ENCODE measurements around the gene CDH16.

Gene CDH16

GRCh38 chr16:66895689-66895979 is 23.1 kb downstream of the CDH16 start:
- DNase-seq = no peak

GRCh38 chr16:66894948-66895688 is 23.6 kb downstream of the CDH16 start:
- DNase-seq = peak; percentile 14 to 37

GRCh38 chr16:66894055-66894454 is 24.6 kb downstream of the CDH16 start:
- DNase-seq = no peak

- no peak for DNase-seq
These were observed 26.9 kb downstream of the CDH16 start for GRCh38 chr16:66891797-66892196.

DNA sequence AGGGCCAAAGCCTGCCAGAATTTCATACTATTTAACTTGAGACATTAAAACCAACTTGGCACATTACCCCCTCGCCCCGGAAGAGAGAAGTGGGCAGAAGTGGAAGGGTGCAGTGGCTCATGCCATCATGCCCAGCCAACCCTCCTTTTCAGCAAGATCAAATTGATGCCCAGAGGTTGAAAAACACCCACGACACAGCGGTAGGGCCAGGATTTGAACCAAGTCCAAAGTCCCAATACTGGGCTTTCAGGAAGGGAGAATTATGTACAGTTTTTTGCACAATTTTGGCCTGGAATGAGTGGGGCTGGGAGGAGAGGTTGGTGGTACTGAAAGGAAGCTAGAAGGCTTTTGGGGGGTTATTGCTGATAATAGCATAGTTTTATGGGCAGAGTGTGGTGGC is 27.3 kb downstream of the CDH16 start:
- DNase-seq = no peak

- DNase-seq = no peak
These were observed 27.9 kb downstream of the CDH16 start for GRCh38 chr16:66890799-66891198.

GRCh38 chr16:66889622-66890021 is 29.1 kb downstream of the CDH16 start:
- no peak for DNase-seq

DNA sequence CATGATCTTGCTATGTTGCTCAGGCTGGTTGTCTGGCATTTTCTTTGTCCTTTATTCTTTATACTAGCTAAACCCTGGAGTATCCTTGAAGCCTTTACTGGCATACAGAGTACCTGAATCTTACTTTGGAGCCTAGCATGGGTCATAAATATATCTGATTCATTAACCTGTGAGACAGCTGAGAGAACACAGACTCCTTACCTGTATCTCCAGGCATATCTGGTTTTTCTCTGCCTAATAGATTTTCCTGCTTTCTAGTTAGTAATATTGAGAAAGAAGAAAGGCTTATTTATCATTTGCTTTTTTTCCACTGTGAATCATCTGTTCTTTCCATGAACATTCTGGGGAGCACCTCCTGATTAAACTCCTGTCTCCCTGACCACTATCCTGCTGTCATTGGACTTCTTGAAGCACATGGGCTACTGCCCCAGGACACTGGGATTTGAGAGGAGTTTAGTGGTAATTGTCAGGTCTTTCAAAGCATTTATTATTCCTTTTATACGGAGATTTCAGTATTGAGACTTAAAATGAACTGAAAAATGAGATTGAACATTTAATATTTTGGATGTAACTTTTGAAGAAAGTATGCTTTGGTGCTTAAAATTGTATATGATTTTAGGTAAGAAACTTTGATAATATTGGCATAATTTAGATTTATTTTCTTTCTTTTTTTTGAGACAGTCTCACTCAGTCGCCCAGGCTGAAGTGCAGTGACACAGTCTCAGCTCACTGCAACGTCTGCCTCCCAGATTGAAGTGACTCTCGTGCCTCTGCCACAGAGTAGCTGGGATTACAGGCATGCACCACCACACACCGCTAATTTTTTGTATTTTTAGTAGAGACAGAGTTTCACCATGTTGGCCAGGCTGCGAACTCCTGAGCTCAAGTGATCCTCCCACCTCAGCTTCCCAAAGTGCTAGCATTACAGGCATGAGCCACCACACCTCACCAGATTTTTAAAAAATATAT is 29.8 kb downstream of the CDH16 start:
- no peak for DNase-seq

DNA sequence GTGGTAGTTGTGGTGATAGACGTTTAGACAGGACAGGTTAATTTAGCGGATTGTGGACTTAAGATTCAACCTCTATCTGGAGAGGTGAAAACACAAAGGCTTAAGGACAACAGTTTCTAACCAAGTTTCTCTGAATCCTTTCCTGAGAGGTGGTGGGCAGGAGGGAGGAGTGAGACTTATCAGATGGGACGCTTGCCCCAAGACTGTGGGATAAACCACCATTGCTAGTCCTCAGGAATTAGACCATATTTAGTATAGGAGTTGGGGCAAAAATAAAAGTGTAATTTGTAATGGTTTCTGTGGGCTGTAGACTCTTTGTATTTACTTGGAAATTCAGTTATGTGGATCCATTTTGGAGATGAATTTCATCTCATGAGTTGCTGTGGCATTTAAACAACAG is 31.8 kb downstream of the CDH16 start:
- no peak for DNase-seq

GRCh38 chr16:66886321-66886720 is 32.4 kb downstream of the CDH16 start:
- no peak for DNase-seq

DNA sequence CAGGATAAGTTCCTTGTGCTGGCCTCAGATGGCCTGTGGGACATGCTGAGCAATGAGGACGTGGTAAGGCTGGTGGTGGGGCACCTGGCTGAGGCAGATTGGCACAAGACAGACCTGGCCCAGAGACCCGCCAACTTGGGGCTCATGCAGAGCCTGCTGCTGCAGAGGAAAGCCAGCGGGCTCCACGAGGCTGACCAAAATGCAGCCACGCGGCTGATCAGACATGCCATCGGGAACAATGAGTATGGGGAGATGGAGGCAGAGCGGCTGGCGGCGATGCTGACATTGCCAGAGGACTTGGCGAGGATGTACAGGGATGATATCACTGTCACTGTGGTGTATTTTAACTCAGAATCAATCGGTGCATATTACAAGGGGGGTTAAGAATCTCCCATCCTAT is 33.2 kb downstream of the CDH16 start:
- no peak for DNase-seq

DNA sequence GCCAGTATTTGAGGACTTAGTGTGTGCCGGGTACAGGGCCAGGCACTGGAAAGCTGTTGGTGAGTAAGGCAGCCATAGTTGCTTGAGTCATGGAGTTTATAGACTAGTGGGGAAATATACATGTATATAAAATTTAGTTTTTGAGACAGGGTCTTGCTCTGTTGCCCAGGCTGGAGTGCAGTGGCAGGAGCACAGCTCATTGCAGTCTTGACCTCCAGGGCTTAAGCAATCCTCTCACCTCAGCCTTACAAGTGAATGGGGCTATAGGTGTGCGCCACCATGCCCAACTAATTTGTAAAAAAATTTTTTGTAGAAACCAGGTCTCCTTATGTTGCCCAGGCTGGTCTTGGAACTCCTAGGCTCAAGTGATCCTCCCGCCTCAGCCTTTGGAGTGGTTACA is 36.0 kb downstream of the CDH16 start:
- DNase-seq = no peak

DNA sequence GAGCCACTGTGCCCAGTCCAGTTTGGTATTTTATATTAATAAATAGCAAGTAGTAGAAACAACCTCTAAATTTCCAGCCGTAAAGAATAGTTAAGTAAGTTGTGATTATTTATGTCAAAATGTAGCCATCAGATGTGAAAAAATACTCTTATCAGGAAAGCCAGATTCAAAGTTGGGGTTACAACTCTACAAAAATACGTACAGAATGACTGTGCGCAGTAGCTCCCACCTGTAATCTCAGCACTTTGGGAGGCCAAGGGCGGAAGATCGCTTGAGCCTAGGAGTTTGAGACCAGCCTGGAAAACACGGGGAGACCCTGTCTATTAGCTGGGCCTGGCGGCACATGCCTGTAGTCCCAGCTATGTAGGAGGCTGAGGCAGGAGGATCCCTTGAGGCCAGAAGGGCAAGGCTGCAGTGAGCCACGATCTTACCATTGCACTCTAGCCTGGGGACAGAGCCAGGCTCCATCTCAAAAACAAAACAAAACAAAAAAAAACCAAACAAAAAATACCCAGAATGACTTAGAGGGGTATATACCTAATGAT is 36.6 kb downstream of the CDH16 start:
- DNase-seq = no peak

- DNase-seq = no peak
These were observed 37.1 kb downstream of the CDH16 start for GRCh38 chr16:66881560-66881959.

DNA sequence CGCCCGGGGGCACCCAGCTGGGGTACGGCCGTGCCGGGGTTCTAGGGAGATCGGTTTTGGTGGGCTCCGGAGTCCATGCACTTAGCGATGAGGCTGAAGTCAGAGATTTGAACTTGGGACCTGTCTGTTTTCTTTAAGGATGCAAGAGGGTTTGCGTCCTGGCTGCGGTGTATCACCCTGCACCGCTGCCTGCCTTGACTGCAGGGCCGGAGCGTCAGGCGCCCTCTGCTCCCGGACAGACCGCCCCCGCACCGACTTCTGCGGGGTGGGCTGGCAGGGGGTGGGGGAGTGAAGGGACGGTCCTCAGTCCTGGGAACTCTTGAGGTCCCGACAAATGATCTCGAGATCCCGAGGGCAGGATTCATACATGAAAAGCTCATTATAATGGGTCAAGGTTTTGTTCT is 37.7 kb downstream of the CDH16 start:
- DNase-seq = no peak

- peak; percentile 89 to 90 for DNase-seq
These were observed 38.2 kb downstream of the CDH16 start, which contains the start of gene PDP2 for GRCh38 chr16:66880288-66881013. TSS of gene PDP2 (plus strand) at chr16:66880515. CDS start at chr16:66884285, 3,770 bp downstream.

DNA sequence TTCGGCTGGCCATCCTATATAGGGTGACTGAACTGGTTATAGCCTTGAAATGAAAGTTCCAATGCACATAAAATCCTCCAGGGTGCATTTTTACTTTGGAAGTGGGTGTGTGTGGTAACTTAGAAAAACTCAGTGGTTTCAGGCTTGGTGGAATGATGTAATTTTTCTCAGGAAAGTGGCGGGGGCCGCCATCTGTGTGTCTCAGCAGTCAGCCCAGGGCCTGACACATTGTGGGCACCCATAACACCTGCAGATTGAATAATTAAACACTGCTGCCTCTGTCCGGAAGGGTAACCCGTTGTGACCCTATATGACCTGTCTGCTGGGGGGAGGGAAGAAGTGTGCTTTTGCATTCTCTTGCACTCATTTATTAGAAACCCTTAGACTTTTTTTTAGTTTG is 40.6 kb downstream of the CDH16 start:
- DNase-seq = no peak

- no peak for DNase-seq
These were observed 44.5 kb downstream of the CDH16 start for GRCh38 chr16:66874079-66874775.

GRCh38 chr16:66873685-66874055 is 45.0 kb downstream of the CDH16 start:
- no peak for DNase-seq

GRCh38 chr16:66872943-66873684 is 45.6 kb downstream of the CDH16 start:
- DNase-seq = peak; percentile 43 to 77

GRCh38 chr16:66872559-66872942 is 46.1 kb downstream of the CDH16 start:
- DNase-seq = no peak

- DNase-seq = no peak
These were observed 46.8 kb downstream of the CDH16 start for GRCh38 chr16:66871840-66872239.
